Endothelial cell of umbilical vein (primary cell): ENCODE data around the gene TMEM97.

Source experiments
- CTCF ChIP-seq, 2 donors: IDR thresholded peaks; 1 replicate in 1 of 2; 2 replicates in 1 of 2; pipeline ENCODE4 v1.5.1; 2011; ENCODE audit warnings: low read length in 2 of 2, mild to moderate bottlenecking in 2 of 2, moderate library complexity in 2 of 2, control low read depth in 1 of 2, inconsistent platforms in 1 of 2, low read depth in 1 of 2; ENCODE audit not compliant: insufficient read depth in 1 of 2; ENCODE audit errors: extremely low read depth in 1 of 2
- EZH2 ChIP-seq: IDR thresholded peaks from 2 replicates; pipeline ENCODE4 v1.6.1; 2012; ENCODE audit warnings: borderline replicate concordance, low read depth, mild to moderate bottlenecking, moderate library complexity, low read length, inconsistent platforms; ENCODE audit not compliant: severe bottlenecking
- FOS ChIP-seq: IDR thresholded peaks from 2 replicates; pipeline ENCODE4 v1.6.1; 2011; ENCODE audit warnings: mild to moderate bottlenecking, low read length, moderate library complexity, borderline replicate concordance; ENCODE audit not compliant: insufficient read depth
- JUN ChIP-seq: IDR thresholded peaks from 2 replicates; pipeline ENCODE4 v1.6.1; 2011; ENCODE audit warnings: borderline replicate concordance, low read depth; ENCODE audit not compliant: insufficient read length, insufficient read depth
- MAX ChIP-seq: IDR thresholded peaks from 2 replicates; pipeline ENCODE4 v1.6.1; 2011; ENCODE audit not compliant: insufficient read depth, insufficient read length
- MYC ChIP-seq: IDR thresholded peaks from one replicate; pipeline ENCODE4 v1.6.1; 2011; ENCODE audit warnings: mild to moderate bottlenecking, low read depth, low read length
- POLR2A ChIP-seq: IDR thresholded peaks from 2 replicates; pipeline ENCODE4 v1.6.1; 2012; ENCODE audit warnings: low read depth, mild to moderate bottlenecking, control low read depth, low read length
- POLR2AphosphoS5 ChIP-seq: IDR thresholded peaks from 2 replicates; pipeline ENCODE4 v1.6.1; 2012; ENCODE audit warnings: low read depth, mild to moderate bottlenecking, control low read depth, low read length, moderate library complexity; ENCODE audit not compliant: insufficient read depth

GRCh38 chr17:28328325-28328724, 9.3 kb downstream of the TMEM97 start:
- TF ChIP-seq POLR2A (no peak), CTCF (IDR thresholded peaks at IDR 0.05; ENCODE audit: extremely low read depth in 1 of 2, insufficient read depth in 1 of 2, low read depth in 1 of 2, low read length in 2 of 2) (no peak), POLR2AphosphoS5 (no peak), MAX (no peak), MYC (no peak), FOS (no peak), EZH2 (no peak), JUN (no peak)
